HFFc6 (cell line): Measurements from ENCODE around the gene CAMLG. TPM values are rescaled to one million over a fixed set of nuclear protein-coding genes. Genes with fewer than 3 reads are reported as not detected.

Experiments
- DNase-seq: peaks from one replicate; pipeline ENCODE4 v3.0.0-alpha.2; 2018
- H3K27ac Mint-ChIP-seq: 2 replicates; pipeline ENCODE4 v1.8.0; 2020; ENCODE audit warnings: mild to moderate bottlenecking, mixed read lengths
- H3K27me3 Mint-ChIP-seq: 2 replicates; pipeline ENCODE4 v1.8.0; 2021; ENCODE audit warnings: mild to moderate bottlenecking, moderate library complexity, mixed read lengths; ENCODE audit not compliant: insufficient read depth
- H3K36me3 Mint-ChIP-seq: 2 replicates; pipeline ENCODE4 v1.8.0; 2021; ENCODE audit warnings: low read depth, mixed read lengths
- H3K4me1 Mint-ChIP-seq: 2 replicates; pipeline ENCODE4 v1.8.0; 2020; ENCODE audit warnings: low read depth, mixed read lengths
- H3K4me3 Mint-ChIP-seq: 2 replicates; pipeline ENCODE4 v1.8.0; 2020; ENCODE audit warnings: mild to moderate bottlenecking, moderate library complexity, mixed read lengths
- H3K9me3 Mint-ChIP-seq: 2 replicates; pipeline ENCODE4 v1.8.0; 2020; ENCODE audit warnings: mild to moderate bottlenecking, mixed read lengths
- CTCF ChIP-seq: fragments of 200-600 bp; sonication (generic); IDR thresholded peaks from 2 replicates; pipeline ENCODE4 v1.5.0; 2021; ENCODE audit warnings: antibody characterized with exemption, mild to moderate bottlenecking
- total RNA-seq, 6 experiments: library from RNA; stranded (reverse); fragmentation: NEBNext Ultra II Directional; extraction: Animal tissue kit (Norgen Biotek cat#: 25700); gene quantifications; 2 replicates in 1 of 6; 3 replicates in 5 of 6; pipeline ENCODE4 v1.2.3, GENCODE V29; 2021

The CAMLG gene
- total RNA-seq, 6 experiments from 2014 or later = 25.2 to 35.1 (median 26.3) TPM

- Mint-ChIP-seq H3K27me3 (no peaks in the 10 kb centered on the region), H3K9me3 (no peaks in the 10 kb centered on the region), H3K36me3 (peaks cover 46% of the 10 kb centered on the region), H3K27ac (no peak overlapping the region), H3K4me3 (no peak overlapping the region), H3K4me1 (peaks cover 10% of the 10 kb centered on the region)
- DNase-seq = no peak
- TF ChIP-seq CTCF = no peak
Measured at GRCh38 chr5:134798468-134798867, 60.1 kb downstream of the CAMLG start.

Other genes starting within 250 kb of the CAMLG start
- gene JADE2, start 212.9 kb upstream of the CAMLG start, total RNA-seq = 10 to 100 TPM; 32.8 to 41.0 (median 39.6) TPM
- 100 to 1,000 TPM in 4 of 6 experiments, 10 to 100 TPM in 2; 94.0 to 108 (median 103) TPM for gene SAR1B, start 105.7 kb upstream of the CAMLG start, total RNA-seq
- gene SEC24A, start 89.8 kb upstream of the CAMLG start, total RNA-seq = 10 to 100 TPM; 37.3 to 45.5 (median 42.2) TPM
- 10 to 100 TPM; 31.2 to 46.4 (median 43.3) TPM for gene DDX46, start 20.2 kb downstream of the CAMLG start, total RNA-seq
- gene C5orf24, start 107.4 kb downstream of the CAMLG start, total RNA-seq = 10 to 100 TPM; 48.8 to 61.5 (median 57.6) TPM
- 100 to 1,000 TPM; 106 to 127 (median 125) TPM for gene TXNDC15, start 135.8 kb downstream of the CAMLG start, total RNA-seq
- 10 to 100 TPM in 3 of 6 experiments, 1 to 10 TPM in 3; 8.6 to 11.4 (median 10.0) TPM for gene PCBD2, start 166.6 kb downstream of the CAMLG start, total RNA-seq
- under 1 TPM in 3 of 6 experiments, not detected in 3; 0.14 to 0.25 (median 0.19) TPM for gene CATSPER3, start 229.4 kb downstream of the CAMLG start, total RNA-seq